H1 (cell line): Measurements from ENCODE around the gene EEF1G. TPM values are rescaled to one million over a fixed set of nuclear protein-coding genes. Genes with fewer than 3 reads are reported as not detected.

Experiments used
- BACH1 ChIP-seq: IDR thresholded peaks from 2 replicates; pipeline ENCODE4 v1.6.1; 2012; ENCODE audit warnings: low read length, improper control_type of control experiment
- CTBP2 ChIP-seq: IDR thresholded peaks from 2 replicates; pipeline ENCODE4 v1.7.0; 2011; ENCODE audit warnings: borderline replicate concordance, mild to moderate bottlenecking, moderate library complexity, mixed read lengths, low read length; ENCODE audit not compliant: insufficient read depth, insufficient read length
- EGR1 ChIP-seq: IDR thresholded peaks from 2 replicates; pipeline ENCODE4 v1.6.1; 2011; ENCODE audit warnings: low read depth, low read length, borderline replicate concordance
- NRF1 ChIP-seq: IDR thresholded peaks from 2 replicates; pipeline ENCODE4 v1.6.1; 2011; ENCODE audit warnings: mild to moderate bottlenecking, low read depth, low read length, improper control_type of control experiment
- SIN3A ChIP-seq, 2 experiments: IDR thresholded peaks in 1 of 2; conservative IDR thresholded peaks in 1 of 2; 2 replicates each; pipeline ENCODE4 v1.6.1; 2011 to 2012; ENCODE audit warnings: low read length in 2 of 2, improper control_type of control experiment in 1 of 2, low read depth in 1 of 2, mild to moderate bottlenecking in 1 of 2
- SUZ12 ChIP-seq: fragments of 200-600 bp; sonication (generic); IDR thresholded peaks from 2 replicates; pipeline ENCODE4 v1.6.1; 2012; ENCODE audit warnings: mild to moderate bottlenecking, inconsistent platforms, low read length, moderate library complexity, mixed read lengths
- TAF1 ChIP-seq: IDR thresholded peaks from 2 replicates; pipeline ENCODE4 v1.6.1; 2011; ENCODE audit warnings: mild to moderate bottlenecking, low read depth, low read length
- TCF12 ChIP-seq: IDR thresholded peaks from 2 replicates; pipeline ENCODE4 v1.6.1; 2011; ENCODE audit warnings: low read depth, mild to moderate bottlenecking, low read length
- ZNF274 ChIP-seq: IDR thresholded peaks from 2 replicates; pipeline ENCODE4 v1.7.0; 2012; ENCODE audit warnings: low read length, borderline replicate concordance; ENCODE audit errors: extremely low read depth
- polyA plus RNA-seq, 7 experiments: library from polyadenylated mRNA; depleted of rRNA in 3 of 7; stranded (reverse) in 5 of 7; unstranded in 2 of 7; fragments of >200 nt in 5 of 7; fragments of 200-250 nt in 2 of 7; gene quantifications; 1 replicate in 5 of 7; 2 replicates in 1 of 7; 4 replicates in 1 of 7; pipeline versions ENCODE4 v1.2.1 to v1.2.3, GENCODE V29; 2011 to 2013; ENCODE audit warnings: missing spikeins in 2 of 7, mixed read lengths in 2 of 7
- total RNA-seq: library from RNA; stranded (reverse); fragmentation: NEBNext Ultra II Directional; extraction: Animal tissue kit (Norgen Biotek cat#: 25700); gene quantifications from 2 replicates; pipeline ENCODE4 v1.2.1, GENCODE V29; 2021

The EEF1G gene
- total and polyA plus RNA-seq, 2 of the 8 experiments (the other 6 are each of a cell fraction or from before 2014, with no cell fraction given), result 1,627 to 1,996 TPM

- TF ChIP-seq EGR1 (no peak), TCF12 (no peak), NRF1 (no peak), TAF1 (no peak), SUZ12 (no peak), ZNF274 (no peak), BACH1 (no peak), SIN3A (conservative IDR thresholded peaks at IDR 0.05 in 1 of 2, IDR thresholded peaks at IDR 0.05 in 1 of 2; ENCODE audit: low read depth in 1 of 2, low read length in 2 of 2) (no peak), CTBP2 (no peak)
- TF ChIP-seq, all 59 proteins: peak for 0
Measured at GRCh38 chr11:62540804-62541701, 32.6 kb downstream of the EEF1G start (continued).
